Occipital lobe (tissue), 2 donors: ENCODE measurements around the gene SLC25A33. TPM values are rescaled to one million over a fixed set of nuclear protein-coding genes. Genes with fewer than 3 reads are reported as not detected.
"Not testable (repeated sequence)": the region's sequence is repeated elsewhere in the genome, so short reads cannot be mapped to it uniquely, and the experiment has no call there.

Source experiments
- DNase-seq: peaks from one replicate; lab custom pipeline; 2025; lab: John Stamatoyannopoulos, UW
- total RNA-seq: library from RNA; depleted of rRNA; stranded (reverse); fragments of >200 nt; gene quantifications from one replicate; pipeline ENCODE4 v1.2.3, GENCODE V29; 2014

Gene SLC25A33, protein sequence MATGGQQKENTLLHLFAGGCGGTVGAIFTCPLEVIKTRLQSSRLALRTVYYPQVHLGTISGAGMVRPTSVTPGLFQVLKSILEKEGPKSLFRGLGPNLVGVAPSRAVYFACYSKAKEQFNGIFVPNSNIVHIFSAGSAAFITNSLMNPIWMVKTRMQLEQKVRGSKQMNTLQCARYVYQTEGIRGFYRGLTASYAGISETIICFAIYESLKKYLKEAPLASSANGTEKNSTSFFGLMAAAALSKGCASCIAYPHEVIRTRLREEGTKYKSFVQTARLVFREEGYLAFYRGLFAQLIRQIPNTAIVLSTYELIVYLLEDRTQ
- total RNA-seq, result 13.9 TPM

DNA sequence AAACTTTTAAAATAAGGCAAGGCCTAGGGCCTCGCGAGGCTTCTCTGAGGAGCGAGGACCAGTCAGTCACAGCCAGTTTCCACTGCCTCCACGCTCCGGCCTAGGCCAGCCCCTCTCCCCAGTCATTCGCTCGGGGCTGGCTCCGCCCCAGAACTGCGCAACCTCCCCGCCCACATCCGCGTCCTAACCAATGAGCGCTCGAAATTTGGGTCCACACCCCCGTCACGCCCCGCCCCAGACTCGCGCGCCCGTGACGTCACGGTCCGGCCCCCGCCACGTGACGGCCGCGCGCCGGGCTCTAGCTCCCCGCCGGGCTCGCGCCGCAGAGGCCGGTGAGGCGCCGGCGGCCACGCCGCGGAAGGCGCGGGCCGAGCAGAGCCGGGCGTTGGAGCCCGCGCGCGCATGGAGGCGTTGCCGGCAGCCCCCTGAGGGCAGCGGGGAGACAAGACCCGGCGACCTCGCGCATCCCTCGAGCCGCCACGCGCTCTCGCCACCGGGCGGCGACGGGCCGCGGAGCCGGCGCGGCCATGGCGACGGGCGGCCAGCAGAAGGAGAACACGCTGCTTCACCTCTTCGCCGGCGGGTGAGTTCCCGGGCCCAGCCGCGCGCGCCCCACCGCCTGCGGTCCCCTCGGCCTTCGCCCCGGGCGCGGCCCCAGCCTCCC is at the start of gene SLC25A33:
Gene SLC25A33 (plus strand): TSS at position 301 of the 664 bp plus-strand sequence. CDS start 227 bp downstream, at position 528.
- DNase-seq, result peak; percentile 97

DNA sequence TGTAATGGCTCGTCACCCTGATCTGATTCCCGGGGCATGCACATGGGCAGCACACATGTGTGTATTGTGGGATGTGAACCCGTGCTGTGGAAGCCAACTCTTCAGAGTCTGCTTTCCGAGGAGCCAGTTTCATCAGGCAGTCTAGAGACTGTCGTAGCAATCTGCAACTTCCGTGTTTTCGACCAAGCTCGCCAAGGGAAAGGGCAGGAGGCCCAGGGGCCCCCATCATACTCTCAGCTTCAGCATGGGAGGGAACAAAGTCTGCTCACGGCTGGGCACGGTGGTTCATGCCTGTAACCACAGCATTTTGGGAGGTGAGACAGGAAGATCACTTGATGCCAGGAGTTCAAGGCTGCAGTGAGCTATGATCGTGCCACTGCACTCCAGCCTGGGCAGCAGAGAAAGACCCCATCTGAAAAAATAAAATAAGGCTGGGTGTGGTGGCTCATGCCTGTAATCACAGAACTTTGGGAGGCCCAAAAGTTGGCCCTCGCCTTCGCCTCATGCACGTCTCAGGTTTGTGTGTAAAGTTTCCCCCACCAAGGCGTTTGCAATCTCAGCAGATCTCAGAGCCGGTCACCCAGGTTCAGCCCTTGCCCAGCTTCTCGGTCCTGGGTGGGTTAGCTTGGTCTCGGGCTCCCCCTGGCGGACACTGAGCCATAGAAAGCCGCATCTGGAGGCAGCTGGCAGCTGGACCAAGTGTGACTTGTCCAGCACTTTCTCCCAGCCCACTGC is 48.5 kb upstream of the SLC25A33 start:
- DNase-seq, result peak; percentile 68

DNA sequence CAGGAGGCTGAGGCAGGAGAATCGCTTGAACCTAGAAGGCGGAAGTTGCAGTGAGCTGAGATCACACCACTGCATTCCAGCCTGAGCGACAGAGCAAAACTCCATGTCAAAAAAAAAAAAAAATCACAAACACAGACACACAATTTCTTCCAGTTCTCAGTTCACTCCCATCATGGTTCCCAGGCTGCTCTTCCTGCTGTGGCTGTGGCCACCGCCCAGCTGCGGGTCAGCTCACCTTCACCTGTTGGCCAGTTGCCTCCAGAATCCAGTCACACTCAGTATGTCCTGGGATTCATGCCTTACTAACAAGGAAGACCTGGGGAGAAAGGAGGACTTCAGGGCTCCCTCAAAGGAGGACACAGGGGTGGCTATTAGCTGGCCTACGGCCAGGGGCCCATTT is 45.9 kb upstream of the SLC25A33 start:
- DNase-seq, result no peak

DNA sequence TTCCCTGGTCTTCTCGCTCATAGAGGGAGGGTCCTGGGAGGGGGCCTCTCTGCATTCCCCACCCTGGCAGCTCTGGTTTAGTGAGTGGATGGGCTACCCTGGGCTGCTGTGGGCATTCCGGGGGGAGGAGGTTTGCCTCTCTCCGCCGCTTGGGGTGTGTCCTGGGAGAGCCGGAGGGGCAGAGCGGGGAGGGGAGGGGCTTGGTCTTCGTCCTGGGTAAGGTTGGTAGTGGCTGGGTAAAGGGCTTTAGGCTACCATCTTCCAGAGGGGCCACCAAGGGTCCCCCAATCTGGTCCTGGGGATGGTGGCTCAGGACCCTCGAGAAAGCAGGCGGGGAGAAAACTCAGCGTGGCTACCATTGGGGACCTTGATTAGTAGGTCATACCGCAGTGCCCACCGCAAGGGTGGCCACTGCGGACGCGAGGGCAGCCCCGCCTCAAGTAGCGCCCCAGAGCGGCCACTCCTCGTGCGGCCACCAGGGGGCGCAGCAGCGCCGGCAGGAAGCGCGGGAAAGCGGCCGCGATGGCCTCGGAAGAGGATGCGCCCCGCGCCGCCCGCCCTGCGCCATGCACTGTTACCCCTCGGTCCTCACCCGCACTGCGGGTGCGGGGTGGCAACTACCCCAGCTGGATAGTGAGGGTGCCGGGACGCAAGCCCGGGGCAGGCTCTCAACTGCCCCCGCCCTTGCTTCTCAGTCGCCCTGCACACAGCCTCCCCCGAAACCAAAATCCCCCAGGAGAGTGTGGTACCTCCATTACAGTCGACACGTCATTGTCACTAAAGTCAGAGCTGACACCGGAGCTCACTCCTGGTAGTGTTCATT is 44.1 kb upstream of the SLC25A33 start:
- no peak for DNase-seq

DNA sequence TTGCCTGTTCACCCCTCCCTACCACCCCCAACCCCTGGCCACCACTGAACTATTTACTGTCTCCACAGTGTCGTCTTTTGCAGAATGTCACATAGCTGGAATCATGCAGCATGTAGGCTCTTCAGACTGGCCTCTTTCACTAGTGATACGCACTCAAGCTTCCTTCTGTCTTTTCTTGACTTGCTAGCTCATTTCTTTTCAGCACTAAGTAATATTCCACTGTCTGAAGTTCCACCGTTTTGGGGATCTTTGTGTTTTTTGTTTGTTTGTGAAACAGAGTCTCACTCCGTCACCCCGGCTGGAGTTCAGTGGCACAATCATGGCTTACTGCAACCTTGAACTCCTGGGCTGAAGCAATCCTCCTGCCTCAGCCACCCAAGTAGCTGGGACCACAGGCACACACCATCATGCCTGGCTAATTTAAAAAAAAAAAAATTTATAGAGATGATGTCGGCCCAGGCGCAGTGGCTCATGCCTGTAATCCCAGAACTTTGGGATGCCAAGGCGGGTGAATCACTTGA is 43.4 kb upstream of the SLC25A33 start:
- no peak for DNase-seq

DNA sequence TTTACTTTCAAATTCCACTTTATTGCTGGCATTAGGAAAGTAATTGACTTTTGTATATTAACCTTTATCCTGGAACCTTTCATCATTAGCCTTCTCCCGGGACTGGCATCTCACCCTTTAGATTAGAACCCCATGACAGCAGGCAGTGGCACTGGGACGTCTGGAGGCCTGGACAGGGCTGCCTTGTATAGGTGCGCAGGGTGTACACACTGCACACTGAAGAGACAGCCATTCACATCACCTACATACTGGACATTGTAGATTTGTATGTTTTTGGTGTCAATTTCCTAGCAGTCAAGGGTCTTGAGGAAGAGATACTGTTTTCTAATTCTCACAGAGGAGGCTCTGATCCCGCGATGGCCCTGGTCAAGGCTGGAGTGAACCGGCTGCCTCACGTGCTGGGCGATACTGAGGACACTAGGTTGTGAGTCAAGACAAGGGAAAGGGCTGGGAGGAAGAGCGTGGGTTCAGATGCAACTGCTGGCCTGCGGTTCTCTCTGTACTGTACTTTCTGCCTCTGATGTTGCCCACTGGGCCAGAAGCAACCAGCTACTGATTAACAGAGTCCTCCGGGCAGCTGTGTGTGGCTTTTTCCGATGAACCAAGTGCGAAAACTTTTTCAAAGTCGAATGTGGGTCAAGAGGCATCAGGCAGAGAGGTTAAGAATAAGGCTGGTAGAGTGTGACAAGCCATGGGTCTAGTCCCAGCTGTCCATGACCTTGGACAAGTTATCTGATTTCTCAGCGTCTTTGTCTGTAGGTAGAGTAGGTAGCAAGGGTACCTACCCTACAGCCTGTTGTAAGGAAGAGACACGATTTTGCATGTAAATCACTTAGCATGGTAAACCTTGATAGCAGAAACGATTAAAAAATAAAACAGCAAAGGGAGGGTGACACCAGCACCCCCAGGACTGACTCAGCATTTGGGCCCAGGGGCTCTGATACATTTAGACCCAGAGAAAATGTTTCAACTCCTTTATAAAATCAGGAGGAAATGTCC is 38.2 kb upstream of the SLC25A33 start:
- DNase-seq, result no peak

DNA sequence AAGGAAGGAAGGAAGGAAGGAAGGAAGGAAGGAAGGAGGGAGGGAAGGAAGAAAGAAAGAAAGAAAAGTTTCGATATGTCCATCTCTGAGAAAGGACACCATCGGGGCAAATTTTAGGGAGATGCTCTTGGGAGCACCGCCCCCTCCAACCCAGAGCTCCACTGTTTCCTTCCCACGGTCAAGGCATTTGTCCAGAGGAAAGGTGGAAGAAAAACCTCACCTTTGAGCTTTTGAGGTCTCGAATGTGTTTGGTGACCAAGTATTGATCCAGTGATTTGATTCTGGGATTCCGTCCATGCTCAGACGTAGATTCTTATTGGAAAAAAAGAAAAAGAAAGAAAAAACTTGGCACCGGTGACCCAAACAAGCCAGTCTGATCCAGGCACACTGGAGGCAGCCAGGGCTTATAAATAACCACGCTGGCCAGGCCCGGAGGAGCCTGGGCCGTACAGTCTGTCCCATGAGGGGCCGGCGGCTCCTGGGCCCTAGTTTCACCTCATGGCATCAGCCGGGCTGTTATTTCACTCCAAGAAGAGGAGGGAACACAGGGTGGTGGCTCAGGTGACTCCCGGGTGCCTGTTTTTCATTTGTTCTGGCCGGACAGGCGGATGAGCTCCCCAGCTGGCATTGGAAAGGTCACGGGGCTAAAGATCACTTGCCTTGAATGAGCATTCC is 36.1 kb upstream of the SLC25A33 start:
- no peak for DNase-seq

DNA sequence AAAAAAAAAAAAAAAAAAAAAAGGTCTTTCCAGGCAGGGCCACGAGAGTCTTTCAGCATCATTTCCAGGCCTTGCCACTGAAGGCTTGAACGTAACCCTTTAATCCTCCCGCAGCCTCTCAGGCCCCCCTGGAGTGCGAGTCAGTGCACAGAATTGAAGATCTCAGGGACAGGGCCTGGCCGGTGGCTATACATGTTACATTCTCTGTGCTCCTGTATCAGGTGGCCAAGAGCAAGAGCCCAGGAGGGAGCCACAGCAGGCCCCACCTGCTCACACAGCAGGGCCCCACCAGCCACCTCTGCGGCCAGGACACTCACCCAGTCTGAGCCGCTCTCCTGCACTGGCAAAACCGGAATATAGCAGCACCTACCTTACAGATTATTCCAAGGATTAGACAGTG is 34.1 kb upstream of the SLC25A33 start:
- DNase-seq, result no peak

DNA sequence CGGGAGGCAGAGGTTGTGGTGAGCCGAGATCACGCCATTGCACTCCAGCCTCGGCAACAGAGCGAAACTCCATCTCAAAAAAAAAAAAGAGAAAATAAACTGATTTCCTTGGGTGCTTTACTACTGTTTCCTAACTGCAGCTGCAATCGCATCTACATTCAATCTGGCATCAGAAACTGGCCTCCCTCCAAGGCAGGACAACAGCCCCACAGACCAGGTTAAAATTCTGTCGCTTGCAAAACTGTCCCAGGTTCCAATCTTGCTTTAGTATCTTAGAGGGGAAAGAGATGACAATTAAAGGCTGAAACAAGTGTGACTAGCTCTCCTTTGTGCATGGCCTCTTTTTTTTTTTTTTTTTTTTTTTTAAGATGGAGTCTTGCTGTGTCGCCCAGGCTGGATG is 32.4 kb upstream of the SLC25A33 start:
- DNase-seq, result no peak

DNA sequence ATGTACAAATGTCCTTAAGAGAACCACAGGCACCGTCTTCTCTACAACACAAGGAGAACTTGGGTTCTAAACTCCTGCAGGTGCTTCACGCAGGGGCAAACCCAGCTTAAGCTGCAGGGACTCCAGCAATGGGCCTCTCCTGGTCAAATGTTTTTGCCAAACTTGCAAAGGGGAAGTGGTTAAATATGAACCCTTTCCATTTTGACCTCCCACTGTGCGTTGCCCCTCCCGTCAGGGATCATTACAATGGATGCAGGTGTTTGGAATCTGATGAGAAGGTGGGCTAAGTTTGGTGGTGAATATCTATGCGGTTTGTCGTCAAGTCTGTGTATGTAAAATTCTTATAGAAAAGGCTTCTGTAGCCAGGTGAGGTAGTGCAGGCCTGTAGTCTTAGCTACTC is 29.1 kb upstream of the SLC25A33 start:
- DNase-seq, result no peak

DNA sequence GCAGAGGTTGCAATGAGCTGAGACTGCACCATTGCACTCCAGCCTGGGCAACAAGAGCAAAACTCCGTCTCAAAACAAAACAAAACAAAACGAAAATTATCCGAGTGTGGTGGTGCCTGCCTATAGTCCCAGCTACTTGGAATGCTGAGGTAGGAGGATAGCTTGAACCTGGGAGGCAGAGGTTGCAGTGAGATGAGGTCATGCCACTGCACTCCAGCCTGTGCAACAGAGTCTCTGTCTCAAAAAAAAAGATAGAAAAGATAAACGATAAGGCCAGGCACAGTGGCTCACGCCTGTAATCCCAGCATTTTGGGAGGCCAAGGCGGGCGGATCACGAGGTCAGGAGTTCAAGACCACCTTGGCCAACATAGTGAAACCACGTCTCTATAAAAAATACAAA is 23.7 kb upstream of the SLC25A33 start:
- not testable (repeated sequence) for DNase-seq

DNA sequence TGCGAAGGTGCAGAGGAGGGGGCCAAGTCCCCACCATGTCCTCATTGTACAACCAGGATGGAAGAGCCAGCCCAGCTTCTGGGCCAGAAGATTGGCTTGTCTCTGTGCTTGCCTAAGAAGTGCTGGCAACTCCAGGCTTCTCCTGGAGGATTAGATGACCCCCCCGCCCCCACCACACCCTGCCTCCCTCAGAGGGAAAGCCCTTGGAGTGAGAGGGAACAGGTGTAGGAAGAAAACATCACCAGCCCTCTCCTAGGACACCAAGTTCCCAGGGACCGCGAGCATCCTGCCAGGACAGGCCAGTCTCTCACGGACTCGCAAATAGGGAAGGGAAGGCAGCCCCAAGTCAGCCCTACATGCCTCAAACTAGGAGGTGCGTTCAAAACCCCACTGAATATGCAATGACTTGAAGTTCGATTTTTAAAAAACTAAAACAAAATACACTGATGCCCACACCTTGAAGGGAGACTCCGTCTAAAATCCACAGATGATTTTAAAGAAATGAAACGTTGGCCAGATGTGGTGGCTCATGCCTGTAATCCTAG is 20.7 kb upstream of the SLC25A33 start:
- no peak for DNase-seq

DNA sequence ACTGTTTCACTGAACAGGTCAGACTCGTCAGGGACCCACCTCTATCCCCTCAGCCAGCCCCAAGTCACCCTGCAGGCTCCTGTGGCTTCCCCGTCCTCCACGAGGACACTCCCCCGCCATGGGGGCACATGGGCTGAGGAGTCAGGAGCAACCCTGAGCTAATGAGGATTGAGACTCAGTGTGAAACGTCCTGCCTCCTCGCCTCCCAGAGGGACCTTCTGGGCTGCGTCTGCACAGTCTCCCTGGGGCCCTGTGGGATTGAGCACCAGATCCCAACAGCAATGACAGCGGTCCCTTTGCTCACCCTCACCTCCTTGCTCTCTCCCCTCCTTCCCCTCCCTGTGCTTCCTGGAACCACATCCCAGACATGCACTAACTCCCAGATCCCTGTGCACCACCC is 18.9 kb upstream of the SLC25A33 start:
- no peak for DNase-seq

DNA sequence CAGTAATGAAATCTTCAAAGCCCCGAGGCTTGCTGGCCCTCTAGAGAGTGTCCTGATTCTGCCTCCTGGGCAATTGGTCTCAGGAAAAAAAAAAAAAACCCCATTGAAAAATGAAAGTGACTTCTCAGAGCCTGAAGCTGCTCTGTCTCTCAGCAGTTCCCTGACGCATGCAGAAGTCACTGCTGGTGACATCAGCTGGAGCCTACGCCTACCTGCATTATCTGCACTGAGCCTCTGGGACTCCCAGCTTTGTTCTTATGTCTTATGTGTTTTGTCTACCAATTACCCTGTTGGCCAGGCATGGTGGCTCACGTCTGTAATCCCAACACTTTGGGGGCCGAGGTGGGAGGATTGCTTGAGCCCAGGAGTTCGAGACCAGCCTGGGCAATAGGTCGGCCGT is 10.1 kb upstream of the SLC25A33 start:
- no peak for DNase-seq

DNA sequence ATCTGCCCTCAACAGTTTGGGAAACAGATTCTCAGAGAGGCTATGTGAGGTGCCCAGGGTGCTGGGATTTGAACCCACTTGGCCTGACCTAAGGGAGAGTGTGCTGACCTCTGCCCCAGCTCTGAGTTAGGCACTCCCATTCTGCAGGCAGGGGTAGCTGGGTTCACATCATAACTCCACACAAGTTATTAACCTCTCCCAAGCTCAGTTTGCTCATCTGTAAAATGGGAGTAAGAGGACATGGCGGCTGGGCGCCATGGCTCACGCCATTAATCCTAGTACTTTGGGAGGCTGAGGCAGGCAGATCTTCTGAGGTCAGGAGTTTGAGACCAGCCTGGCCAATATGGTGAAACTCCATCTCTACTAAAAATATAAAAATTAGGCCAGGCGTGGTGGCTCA is 8.9 kb upstream of the SLC25A33 start:
- no peak for DNase-seq

DNA sequence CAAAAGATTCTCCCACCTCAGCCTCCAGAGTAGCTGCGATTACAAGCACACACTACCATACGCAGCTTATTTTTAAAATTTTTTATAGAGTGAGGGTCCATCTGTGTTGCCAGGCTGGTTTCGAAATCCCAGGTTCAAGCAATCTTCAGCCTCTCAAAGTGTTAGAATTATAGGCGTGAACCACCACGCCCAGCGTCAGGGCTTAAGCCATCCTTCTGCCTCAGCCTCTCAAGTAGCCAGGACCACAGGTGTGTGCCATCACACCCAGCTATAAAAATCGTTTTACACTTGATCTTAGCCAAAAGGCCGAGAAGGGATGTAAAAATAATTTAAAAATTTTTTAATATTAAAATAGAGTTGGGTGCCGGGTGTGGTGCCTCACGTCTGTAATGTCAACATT is 4.3 kb upstream of the SLC25A33 start:
- DNase-seq, result no peak

DNA sequence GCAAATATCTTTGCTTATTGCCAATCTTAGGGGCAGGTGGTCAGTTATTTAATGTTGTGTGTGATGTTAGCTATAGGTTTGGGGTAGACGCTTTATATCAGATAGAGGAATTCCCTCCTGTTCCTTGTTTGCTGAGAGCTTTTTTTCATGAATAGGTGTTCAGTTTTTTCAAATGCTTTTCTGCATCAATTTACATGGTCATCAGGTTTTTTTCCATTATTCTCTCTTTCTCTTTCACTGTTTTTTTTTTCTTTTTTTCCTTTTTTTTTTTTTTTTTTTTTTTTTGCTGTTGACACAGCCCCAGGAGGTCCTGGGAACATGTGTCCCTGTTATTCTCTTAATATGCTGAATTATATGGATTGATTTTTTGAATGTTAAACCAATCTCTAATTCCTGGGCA is 3.0 kb upstream of the SLC25A33 start:
- DNase-seq, result no peak

DNA sequence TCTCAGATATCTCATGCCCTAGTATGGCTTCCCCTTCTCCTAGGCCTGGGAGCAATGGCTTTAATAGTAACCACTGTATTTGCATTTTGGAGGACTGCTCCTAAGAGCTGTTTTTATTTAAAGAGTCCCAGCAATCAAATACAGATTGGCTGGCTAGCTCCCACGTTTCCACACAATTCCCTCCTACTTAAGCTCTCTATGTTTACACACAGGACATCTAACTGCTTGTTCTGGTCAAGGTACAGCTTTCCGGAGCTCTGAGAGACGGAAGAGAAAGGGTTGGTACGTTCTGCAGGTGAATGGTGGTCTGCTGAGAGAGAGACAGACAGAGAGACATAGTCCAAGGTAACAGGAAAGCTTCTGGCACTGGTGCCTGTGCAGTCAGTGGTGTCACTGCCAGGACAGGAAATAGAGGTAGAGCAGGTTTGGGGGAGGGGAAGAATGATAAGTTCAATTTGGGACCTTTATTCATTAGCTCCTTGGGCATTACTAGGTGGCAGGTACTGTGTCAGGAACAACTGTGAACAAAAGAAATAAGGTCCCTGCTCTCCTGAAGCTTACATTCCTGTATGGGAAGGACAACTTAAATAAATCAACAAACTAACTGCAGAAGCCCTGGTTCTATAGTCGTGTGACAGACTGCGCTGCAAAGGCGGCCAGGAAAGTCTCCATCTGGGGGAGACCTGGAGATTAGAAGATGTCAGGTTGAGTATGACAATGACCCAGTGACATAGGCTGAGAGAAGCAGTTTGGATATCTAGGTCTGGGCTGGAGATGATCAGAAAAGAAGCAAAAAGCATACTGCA is 1.2 kb upstream of the SLC25A33 start:
- DNase-seq, result no peak
